ENCODE data around the gene LYG2.
A peak's percentile ranks its signal among the peaks of the same experiment; 100 is the strongest.

DNA sequence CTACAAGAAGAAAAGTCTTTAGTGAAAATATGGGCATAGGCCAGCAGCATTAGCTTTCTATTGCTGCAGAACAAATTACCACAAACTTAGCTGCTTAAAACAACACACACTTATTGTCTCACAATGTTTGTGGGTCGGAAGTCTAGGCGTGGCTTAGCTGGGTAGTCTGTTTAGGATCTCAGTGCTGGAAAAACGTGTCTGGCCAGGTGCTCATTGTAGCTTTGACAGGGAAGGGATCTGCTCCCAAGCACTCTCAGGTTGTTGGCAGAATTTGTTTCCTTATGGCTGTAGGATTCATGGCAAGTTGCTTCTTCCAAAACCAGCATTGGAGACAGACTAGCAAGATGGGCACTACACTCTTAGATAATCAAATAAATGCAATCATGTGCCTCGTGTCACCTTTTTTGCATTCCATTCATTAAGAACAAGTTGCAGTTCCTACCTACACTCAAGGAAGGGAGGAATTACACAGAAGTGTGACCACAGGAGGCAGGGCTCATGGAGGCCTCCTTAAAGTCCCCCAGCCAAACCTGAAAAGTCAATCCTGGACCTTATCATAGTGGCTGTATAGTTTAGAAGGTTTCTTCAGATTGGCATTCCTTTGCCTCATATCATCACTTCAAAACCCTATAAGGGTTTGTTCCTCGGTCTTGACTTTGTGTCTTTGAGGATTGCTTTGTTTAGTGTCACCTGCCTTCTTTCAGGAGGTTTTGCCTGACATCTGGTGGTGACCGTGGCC lies 57.2 kb downstream of the LYG2 start:
- TF ChIP-seq, protein P1, sequence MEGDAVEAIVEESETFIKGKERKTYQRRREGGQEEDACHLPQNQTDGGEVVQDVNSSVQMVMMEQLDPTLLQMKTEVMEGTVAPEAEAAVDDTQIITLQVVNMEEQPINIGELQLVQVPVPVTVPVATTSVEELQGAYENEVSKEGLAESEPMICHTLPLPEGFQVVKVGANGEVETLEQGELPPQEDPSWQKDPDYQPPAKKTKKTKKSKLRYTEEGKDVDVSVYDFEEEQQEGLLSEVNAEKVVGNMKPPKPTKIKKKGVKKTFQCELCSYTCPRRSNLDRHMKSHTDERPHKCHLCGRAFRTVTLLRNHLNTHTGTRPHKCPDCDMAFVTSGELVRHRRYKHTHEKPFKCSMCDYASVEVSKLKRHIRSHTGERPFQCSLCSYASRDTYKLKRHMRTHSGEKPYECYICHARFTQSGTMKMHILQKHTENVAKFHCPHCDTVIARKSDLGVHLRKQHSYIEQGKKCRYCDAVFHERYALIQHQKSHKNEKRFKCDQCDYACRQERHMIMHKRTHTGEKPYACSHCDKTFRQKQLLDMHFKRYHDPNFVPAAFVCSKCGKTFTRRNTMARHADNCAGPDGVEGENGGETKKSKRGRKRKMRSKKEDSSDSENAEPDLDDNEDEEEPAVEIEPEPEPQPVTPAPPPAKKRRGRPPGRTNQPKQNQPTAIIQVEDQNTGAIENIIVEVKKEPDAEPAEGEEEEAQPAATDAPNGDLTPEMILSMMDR (IDR thresholded peaks at IDR 0.05) = no peak
- TF ChIP-seq POLR2A (IDR thresholded peaks at IDR 0.05) (no peak), POLR2AphosphoS5 (IDR thresholded peaks at IDR 0.05; ENCODE audit: insufficient read depth in 1 of 2, low read depth in 1 of 2) (peak in 1 of 2 donors; percentile 63)

Measured in vagina (tissue), 2 donors.